ENCODE results near the gene TASOR.

DNA sequence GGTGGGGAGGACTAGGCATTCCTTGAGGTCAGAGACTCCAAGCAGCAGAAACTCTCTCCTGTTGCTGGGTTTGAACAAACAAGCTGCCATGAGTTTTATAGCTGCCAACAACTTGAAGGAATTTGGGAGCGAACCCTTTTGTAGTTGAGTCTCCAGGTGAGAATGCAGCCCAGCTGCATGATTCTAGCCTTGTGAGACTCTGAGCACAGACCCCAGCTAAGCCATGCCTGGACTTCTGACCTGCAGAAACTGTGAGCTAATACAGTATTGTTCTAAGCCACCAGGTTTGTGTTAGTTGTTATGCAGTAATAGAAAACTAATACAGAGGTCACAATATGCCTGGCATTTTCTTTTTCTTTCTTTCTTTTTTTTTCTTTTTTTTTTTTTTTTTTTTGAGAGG is 6.2 kb upstream of the TASOR start:
- TF ChIP-seq SIN3A (IDR thresholded peaks at IDR 0.05; ENCODE audit: borderline replicate concordance, insufficient read depth, low read length) (no peak), POLR2AphosphoS5 (IDR thresholded peaks at IDR 0.05; ENCODE audit: low read depth, low read length) (no peak), TAF1 (IDR thresholded peaks at IDR 0.05; ENCODE audit: borderline replicate concordance, insufficient read depth, low read length) (no peak), FOXP2 (optimal IDR thresholded peaks at IDR 0.05; ENCODE audit: borderline replicate concordance, extremely low read depth, extremely low read length, insufficient read depth) (no peak)
- TF ChIP-seq, protein P1, sequence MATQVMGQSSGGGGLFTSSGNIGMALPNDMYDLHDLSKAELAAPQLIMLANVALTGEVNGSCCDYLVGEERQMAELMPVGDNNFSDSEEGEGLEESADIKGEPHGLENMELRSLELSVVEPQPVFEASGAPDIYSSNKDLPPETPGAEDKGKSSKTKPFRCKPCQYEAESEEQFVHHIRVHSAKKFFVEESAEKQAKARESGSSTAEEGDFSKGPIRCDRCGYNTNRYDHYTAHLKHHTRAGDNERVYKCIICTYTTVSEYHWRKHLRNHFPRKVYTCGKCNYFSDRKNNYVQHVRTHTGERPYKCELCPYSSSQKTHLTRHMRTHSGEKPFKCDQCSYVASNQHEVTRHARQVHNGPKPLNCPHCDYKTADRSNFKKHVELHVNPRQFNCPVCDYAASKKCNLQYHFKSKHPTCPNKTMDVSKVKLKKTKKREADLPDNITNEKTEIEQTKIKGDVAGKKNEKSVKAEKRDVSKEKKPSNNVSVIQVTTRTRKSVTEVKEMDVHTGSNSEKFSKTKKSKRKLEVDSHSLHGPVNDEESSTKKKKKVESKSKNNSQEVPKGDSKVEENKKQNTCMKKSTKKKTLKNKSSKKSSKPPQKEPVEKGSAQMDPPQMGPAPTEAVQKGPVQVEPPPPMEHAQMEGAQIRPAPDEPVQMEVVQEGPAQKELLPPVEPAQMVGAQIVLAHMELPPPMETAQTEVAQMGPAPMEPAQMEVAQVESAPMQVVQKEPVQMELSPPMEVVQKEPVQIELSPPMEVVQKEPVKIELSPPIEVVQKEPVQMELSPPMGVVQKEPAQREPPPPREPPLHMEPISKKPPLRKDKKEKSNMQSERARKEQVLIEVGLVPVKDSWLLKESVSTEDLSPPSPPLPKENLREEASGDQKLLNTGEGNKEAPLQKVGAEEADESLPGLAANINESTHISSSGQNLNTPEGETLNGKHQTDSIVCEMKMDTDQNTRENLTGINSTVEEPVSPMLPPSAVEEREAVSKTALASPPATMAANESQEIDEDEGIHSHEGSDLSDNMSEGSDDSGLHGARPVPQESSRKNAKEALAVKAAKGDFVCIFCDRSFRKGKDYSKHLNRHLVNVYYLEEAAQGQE (IDR thresholded peaks at IDR 0.05; ENCODE audit: insufficient read depth in 1 of 2, low read depth in 2 of 2, low read length in 2 of 2), result no peak

All from PFSK-1 (cell line).